HL-60/S4 treated with retinoic acid at 250 ng/mL for 4 days and 3 days (cell line): ENCODE results near the gene DGKB.

ENCODE experiments used
- in situ Hi-C: fragments of 300-500 bp; cut with MboI; formaldehyde crosslinking; loops from 2 replicates; pipeline ENCODE4 v1.7.0; 2022; ENCODE audit warnings: low sequenced_read_pairs

DGKB gene

DNA sequence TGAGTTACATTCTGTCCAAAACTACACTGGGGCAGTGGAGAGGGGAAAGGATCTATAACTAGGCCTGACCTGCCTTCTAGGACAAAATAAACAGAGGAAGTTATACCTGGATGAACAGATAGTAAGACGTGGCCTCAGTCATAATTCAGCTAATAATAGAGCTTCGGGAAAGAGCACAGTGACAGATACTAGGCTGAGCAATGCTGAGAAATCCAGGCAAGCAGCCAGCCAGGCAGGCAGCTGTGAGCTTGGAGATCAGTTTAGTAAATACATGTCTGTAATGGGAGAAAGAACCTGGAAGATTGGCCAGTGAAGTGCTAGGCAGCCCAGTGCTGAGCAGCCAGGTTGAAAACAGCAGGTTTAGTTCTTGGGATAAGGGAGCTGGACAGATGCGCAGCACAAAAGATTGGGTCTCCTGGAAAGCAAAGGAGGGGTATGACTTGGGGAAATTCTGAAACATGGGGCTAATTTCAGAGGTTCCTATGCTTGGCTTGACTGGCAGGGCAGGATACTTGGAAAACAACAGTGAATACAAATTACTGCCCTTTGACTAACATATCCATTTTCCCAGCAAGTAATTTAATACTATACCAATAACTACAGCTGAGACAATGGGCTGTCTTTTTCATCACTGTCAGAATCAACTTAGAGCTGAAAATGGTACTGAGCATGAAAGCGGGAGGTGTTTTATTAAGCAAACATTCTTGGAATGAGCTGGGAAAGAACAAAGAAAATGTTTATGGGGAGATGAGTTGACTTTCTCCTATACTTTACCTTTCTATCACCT is 140.8 kb downstream of the DGKB start:
- in situ Hi-C loops, result no loop called here

DNA sequence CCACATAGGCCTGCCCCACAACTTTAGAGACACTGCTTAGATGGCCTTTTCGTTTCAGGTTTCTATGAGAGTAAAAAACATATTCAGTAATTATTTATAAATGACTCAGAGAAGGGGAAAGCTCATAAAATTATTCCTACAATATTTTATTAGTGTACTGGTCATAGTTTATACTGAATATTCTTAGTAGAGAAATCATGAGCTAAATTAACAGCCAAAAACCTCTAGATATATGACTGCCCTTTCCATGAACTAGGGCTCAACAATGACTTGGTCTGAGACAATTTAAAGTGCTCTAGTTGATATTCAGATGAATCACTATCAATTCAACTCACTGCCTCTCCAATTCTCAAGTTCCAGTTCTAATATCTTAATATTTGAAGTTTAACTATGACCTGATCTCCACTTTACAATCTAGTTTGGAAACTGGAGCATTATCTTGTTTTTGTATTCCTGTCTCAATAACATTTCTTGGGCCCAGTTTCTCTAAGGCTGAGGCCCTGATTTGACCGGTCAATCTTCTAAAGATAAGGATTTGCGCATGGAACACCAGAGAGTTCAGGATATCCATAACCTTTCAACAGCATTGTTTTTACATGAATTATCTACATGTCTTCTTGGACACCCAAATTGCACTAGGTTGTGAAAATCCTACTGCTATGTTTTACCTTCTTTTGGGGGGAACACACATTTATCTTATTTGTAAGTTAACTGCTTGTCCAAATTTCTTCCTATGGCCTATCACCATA is 141.6 kb downstream of the DGKB start:
- in situ Hi-C loops, result no loop called here

DNA sequence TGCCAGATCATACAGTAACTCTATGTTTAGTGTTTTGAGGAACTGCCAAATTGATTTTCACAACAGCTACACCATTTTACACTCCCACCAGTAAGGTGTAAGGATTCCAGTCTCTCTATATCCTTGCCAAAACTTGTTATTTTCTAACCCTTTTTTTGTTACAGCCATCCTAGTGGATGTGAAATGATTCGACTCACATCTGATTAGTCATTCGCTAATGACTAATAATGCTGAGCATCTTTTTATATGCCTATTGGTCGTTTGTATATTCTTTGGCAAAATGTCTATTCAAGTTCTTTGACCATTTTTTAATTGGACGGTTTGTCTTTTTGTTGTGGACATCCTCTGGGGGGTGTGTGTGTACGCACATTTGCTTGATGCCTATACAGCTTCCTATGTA is 142.8 kb downstream of the DGKB start:
- in situ Hi-C loops, result no loop called here

DNA sequence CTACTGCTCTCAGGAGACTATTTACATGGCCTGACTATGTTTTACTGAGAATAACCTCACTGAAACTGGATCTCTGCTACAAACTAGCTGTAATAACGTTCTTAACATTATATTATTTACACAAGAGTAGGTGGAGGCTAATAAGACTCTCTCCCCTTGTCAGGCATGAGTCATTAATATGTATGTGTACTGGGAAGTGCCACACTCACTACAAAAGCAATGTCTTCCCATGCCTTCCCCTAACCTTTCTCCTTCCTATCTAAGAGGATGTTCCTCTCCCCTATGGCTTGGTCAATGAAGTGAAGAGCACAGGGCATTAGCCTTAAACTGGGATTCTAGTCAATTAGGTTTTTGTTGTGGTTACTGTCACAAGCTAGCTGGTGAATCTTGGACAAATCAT is 147.9 kb downstream of the DGKB start:
- in situ Hi-C loops, result no loop called here

DNA sequence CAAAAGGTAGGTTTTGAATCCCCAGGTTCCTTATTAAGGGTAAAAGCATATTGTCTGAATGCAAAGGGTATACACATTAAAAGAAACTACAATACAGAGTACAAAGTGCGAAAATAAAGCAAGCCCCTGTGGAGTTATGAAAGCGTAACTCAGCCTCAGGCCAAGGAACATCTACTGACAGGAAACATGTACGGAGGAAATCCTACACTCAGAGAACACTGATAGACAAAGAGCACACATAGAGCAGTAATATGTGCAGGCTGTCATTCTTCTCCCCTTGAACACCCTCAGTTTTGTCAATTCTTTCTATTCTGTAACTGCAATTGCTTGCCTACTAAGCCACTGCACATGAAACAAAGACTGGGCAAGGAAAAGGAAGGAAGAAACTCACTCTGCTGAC is 150.2 kb downstream of the DGKB start:
- in situ Hi-C loops, result no loop called here

DNA sequence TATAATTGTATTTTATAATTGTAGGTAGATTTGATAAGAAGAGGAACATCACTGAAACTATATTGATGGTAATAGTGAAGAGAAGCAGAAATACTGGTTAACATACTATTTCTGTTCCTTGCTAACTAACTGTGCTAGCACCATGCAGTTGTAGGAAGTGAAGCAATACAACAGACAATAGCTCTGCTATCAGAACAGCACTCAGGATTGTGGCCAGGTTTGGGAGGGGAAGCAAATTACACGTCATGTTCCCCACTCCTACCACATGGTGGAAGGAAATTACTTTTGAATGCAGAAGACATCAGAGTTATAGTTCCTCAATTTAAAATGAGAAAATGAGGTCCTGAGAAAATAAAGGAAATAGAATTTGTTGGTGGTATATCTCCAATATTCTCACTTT is 151.1 kb downstream of the DGKB start:
- in situ Hi-C loops, result no loop called here

DNA sequence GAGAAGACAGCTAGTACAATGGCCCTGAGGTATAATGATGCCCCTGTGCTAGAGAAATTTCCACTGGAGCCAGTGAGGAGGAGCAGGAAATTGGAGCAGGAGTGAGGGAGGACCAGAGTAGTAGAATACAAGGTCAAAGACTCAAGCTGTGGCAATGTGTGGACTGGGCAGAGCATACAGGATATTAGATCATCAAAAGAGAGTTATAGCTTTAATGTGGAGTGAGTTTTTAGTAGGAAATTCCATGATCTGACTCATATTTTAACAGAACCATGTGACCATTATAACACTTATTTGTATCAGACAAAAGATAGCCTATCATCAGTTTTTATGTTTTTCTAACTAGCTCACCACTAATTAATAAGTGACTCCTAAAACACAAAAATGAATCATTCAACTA is 154.1 kb downstream of the DGKB start:
- in situ Hi-C loops, result loop anchor here (25.0 kb wide), 1 partner anchor 264 kb away; no protein-coding TSS in a partner anchor

DNA sequence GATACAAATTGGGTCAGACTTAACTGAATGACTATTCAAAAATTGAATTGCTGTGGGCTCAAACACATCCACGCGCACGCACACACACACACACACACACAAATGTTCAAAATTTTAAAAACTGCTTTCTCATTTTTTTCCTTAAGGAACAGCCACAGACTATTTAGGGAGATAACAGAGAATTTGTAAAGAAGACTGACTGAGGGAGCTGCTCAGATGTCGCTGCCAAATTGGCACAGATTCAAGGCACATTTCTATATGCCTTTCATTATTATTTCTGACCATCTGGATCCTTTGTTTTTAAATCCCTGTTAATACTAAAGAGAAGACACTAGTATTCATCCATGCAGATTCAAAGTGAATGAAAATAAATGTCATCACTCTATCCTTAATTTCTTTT is 154.8 kb downstream of the DGKB start:
- in situ Hi-C loops, result loop anchor here (25.0 kb wide), 1 partner anchor 265 kb away; no protein-coding TSS in a partner anchor

DNA sequence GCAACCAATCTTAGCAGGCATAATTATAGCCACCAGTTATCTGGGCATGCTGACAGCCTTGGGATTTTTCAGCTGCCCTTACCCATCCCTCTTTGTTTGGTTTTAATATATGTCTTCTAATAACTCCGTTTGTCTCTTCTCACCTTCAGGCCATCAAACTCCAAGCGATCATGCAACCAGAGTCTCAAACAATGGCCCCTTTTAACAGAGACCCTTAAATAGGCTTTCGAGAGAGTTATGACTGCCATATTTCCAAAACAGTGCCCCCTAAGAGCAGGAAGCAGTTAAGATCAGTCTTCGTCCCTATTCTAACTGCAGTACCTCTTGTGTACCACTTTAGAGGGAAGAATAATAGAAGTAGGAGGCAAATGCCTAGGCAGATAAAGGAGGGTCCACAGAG is 157.5 kb downstream of the DGKB start:
- in situ Hi-C loops, result loop anchor here (25.0 kb wide), 1 partner anchor 267 kb away; no protein-coding TSS in a partner anchor

DNA sequence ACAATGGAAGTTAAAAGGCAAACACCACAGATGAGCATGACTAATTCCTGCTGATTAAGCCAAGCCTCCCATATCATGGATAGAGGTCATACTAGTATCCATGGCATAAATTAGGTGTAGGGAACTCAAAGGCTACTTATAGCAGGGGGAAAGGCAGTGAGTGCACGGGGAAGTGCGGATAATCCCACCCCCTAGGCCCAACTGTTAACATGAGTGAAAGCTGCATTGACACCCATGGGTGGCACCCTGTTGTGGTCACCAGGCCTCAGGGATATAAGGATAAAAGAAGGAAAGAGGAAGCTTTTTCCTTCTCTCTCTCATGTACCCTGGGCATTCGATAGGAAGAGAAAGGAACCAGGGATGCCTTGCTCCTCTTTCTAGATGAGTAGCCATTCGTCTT is 161.9 kb downstream of the DGKB start:
- in situ Hi-C loops, result loop anchor here (25.0 kb wide), 1 partner anchor 272 kb away; no protein-coding TSS in a partner anchor

DNA sequence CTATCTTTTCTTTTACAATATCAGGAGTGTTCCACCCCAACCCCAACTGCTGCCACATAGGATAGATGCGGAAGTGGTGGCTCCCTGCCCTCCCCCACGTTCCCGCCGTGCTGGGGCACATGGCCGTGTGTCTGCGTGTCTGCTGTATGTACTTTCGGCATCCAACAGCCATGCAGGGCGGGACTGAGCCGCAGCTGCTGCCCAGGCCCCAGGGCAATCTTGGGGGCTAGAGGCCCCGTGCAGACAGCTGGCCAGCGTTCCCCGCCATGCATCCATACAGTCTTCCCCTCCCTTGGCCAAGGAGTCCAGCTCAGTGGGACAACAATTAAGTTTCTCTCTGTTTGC is 162.7 kb downstream of the DGKB start:
- in situ Hi-C loops, result loop anchor here (25.0 kb wide), 1 partner anchor 272 kb away; no protein-coding TSS in a partner anchor

DNA sequence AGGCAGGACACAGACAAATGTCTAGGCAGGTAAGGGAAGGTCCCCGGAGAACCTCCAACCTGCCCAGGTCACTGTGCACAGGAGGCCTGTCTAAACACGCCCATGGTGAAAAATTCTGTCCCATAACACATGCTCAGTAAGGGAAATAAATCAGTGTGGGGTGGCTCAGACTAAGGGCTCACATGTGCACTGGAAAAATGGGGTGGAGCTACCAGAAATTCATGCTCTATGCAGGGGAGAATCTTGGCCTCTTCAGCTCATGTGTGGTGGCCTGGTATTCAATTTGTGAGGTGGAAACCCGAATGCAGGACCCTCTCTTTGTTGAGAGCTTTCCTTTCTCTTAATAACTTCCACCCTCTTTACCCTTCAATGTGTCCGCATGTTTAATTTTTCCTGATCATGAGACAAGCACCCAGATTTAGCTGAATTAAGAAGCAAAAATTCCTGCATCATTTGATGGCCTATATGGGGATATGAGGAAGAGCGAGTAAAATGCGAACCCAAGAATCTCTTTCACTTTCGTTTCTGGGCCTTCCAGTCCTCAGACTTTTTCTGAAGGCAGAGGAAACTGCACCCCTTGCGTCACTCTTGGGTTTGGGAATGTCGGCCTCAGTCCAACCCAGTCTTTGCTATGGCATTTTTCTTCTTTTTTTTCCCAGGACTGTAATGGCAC is 163.2 kb downstream of the DGKB start:
- in situ Hi-C loops, result loop anchor here (25.0 kb wide), 1 partner anchor 273 kb away; no protein-coding TSS in a partner anchor

DNA sequence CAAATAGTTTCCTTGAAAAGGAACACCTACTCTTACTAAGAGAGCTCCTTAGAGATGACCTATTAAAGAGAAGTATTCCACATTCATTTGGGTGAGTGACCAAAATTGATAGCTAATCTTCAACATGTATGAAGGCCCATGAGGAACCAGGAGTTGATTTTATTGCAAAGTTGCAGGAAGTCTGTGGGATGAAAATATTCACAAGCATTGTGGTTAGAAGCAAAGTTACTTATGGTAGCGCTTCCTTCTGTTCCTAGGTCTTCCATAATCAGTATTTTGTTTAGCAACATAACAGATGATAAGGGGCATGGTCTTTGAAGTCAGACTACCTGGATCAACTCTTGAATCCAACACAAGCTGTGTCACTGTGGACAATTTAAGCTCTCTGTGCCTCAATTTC is 164.5 kb downstream of the DGKB start:
- in situ Hi-C loops, result loop anchor here (25.0 kb wide), 1 partner anchor 274 kb away; no protein-coding TSS in a partner anchor

DNA sequence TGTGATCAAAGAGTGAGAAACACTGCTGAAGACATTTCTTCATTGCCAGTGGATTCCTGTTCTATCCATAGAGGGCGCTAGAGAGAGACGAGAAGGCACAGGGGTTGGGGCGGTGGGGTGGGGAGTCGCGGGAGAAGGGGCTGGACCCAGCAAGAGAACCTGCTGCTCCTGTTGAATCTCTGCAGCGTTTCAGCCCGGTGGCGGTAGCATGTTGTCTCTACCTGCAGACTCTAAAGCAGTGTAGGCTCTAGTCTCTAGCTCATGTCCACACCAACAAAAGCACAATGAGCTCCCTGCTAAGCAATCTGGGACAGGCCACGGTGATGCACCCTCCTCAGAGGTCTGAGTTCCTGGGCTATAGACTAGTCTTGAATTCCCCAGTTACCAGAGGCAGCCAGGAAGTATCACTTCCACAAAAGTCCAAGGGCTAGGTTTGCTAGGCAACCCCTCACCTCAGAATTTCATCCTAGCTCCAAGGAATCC is 167.7 kb downstream of the DGKB start:
- in situ Hi-C loops, result loop anchor here (25.0 kb wide), 1 partner anchor 277 kb away; no protein-coding TSS in a partner anchor

DNA sequence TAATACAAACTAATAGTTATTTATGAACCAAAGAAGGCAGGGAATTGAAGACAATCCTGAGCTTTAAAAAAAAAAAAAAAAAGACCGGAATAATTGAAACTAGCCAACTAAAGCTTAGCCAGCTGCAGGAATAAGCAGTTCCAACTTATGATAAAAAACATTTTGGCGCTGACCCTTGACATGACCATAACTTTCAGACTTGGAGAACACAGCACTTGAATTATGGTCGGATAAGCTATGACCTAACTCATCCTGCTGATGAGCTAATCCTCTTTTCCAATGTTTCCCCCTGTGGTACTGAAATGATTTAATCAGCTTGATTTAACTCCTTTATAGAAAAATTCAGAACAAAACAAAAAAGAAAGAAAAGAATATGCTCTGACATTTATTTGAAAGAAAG is 181.8 kb downstream of the DGKB start:
- in situ Hi-C loops, result no loop called here

DNA sequence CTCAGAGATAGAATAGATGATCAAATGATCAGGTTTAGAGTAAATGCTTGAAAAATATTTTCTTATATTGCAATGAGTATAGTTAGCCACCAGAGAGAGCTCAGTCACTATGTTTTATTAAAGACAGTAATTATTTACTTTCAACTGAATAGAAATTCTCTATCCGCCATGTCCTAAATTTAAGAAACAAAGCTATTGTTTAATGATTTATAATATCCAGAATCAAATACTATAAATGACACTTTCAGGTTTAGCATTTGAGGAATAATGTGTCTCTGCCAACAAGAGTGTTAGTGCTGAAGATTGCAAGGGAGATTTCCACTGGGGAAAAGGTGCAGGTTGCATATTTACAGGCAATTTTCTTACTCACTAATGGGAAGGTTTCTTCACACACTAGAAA is 184.7 kb downstream of the DGKB start:
- in situ Hi-C loops, result no loop called here

DNA sequence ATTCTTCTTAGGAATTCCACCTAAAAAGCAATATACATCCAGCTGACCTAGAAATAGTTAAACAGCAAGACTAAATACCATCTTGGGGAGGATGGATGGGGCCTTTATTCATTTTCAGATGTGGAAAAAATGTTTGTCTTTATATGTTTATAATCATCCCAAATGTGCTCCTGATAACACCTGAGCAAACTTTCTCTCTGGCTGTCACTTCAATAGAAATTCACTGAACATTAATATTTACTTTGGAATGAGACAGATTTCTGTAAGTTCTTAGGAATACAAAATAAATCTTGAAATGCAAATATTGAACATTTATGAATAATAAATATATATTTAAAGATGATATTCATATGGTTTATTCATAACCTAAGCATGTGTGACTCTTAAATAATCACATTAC is 185.4 kb downstream of the DGKB start:
- in situ Hi-C loops, result no loop called here

DNA sequence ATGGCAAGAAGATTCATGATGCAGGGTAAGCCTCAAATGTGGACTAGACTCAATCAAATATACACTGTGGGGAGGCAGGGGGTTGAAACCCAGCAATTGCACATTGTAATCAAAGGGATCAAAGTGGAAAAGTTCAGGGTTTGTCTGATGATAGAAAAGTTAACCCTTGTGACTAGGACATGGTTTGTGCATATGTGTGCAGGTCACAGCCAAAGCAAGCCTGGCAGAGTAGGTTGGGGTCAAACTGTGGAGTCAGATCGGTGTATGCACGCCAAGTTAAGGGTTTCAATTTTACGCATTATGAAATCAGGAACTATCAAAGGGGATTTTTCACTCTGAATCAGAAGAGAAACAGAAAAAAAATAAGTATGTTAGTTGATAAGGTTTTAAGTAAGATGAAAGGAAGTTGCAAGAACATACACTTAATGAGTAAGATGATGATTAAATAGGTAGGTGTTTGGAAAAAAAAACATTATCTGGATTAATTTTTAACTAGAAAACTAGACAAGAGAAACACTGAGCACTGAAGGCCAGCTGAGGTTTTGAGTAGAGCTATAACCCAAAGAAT is 188.3 kb downstream of the DGKB start:
- in situ Hi-C loops, result no loop called here

DNA sequence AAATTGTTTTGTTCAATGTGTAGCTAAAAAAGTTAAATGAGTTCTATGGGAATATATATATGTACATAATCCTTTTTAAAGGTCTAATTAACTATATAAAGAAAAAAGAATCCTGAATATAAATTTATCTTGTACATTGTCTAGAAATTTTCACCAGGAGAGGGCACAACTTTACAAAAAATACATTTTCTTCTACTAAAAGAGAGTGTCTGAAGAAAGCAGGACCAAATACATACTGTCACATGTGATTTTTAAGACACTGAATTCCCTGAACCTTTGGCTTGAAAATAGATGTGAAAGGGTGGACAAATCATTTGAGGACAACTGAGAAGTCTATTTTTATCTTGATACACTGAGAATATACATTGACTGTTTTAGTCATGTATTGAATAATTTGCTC is 204.3 kb downstream of the DGKB start:
- in situ Hi-C loops, result no loop called here

DNA sequence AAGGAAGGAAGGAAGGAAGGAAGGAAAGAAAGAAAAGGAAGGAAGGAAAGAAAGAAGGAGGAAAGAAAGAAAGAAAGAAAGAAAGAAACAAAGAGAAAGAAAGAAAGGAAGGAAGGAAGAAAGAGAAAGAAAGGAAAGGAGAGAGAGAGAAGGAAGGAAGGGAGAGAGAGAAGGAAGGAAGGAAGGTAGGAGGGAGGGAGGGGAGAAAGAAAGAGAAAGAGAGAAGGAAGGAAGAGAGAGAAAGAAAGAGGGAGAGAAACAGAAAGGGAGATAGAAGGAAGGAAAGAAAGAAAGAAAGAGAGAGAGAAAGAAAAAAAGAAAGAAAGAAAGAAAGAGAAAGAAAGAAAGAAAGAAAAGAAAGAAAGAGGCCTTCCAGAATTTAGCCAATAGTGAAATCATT is 204.9 kb downstream of the DGKB start:
- in situ Hi-C loops, result no loop called here

DNA sequence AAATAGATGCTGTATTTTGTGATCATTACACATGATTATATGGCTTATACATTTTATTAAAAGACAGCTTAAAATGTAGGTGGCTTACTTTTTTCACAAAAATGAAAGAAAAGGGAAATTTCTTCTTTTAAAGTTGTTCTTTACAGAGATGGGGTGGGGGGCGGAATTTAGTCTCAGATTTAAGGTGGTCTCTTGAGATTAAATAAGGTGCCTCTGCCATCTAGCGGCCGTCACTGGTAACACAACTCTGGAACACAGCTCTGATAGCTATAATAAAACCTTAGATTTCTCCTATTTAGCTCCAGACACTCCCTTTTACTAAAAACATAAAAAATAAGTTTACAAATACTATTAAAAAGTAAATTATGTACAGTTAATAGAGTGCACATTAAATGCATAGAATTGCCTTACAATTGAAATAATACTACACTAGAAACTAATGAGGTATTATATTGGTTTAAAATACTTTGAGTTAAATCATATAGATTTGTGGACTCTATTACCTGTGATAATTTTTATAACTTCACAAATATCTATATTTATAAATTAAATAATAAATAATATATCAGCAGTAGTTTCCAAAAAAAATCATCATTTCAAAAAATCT is 210.9 kb downstream of the DGKB start:
- in situ Hi-C loops, result no loop called here
